ENCODE measurements around the gene PALB2. TPM values are rescaled to one million over a fixed set of nuclear protein-coding genes. Genes with fewer than 3 reads are reported as not detected.

PALB2 gene
- total and polyA plus RNA-seq, 2 of the 13 experiments (the other 11 are each of a cell fraction or from before 2014, with no cell fraction given) = 12.1 to 40.9 TPM

- TF ChIP-seq ZNF251 (CRISPR knock-in tag; IDR thresholded peaks at IDR 0.05) (peak; percentile 35; the same call in 1 of the 2 replicates), ZNF605 (CRISPR knock-in tag; IDR thresholded peaks at IDR 0.05) (peak; percentile 93; the same call in 1 of the 2 replicates), ZFYVE20 (CRISPR knock-in tag; IDR thresholded peaks at IDR 0.05; ENCODE audit: borderline replicate concordance, low read depth) (no peak), SMAD9 (CRISPR knock-in tag; IDR thresholded peaks at IDR 0.05) (no peak; the same call in 1 of the 2 replicates), ZFP41 (CRISPR knock-in tag; IDR thresholded peaks at IDR 0.05; ENCODE audit: borderline replicate concordance) (0 out of 2 replicates have a peak, but pooled peaks have one; percentile 47), ARID5B (CRISPR knock-in tag; IDR thresholded peaks at IDR 0.05) (peak; percentile 80), ZNF713 (CRISPR knock-in tag; IDR thresholded peaks at IDR 0.05) (peak; percentile 82), ZNF563 (CRISPR knock-in tag; IDR thresholded peaks at IDR 0.05) (peak; percentile 90), NPAS2 (CRISPR knock-in tag; IDR thresholded peaks at IDR 0.05; ENCODE audit: borderline replicate concordance) (no peak), ASH2L (IDR thresholded peaks at IDR 0.05; ENCODE audit: insufficient read length, low read depth, low read length) (peak; percentile 88), TAF1 (CRISPR knock-in tag; IDR thresholded peaks at IDR 0.05) (peak; percentile 98), ZNF589 (CRISPR knock-in tag; conservative IDR thresholded peaks at IDR 0.05) (no peak), ZNF136 (CRISPR knock-in tag; IDR thresholded peaks at IDR 0.05; ENCODE audit: low read depth) (peak; percentile 93; the same call in 1 of the 2 replicates), KDM1A (CRISPR knock-in tag; IDR thresholded peaks at IDR 0.05) (peak; percentile 56), MTF1 (CRISPR knock-in tag; IDR thresholded peaks at IDR 0.05) (peak; percentile 94), ZNF572 (CRISPR knock-in tag; IDR thresholded peaks at IDR 0.05) (no peak), LBX2 (CRISPR knock-in tag; IDR thresholded peaks at IDR 0.05; ENCODE audit: borderline replicate concordance) (peak; percentile 24; the same call in 1 of the 2 replicates)
- TF ChIP-seq, protein P1, sequence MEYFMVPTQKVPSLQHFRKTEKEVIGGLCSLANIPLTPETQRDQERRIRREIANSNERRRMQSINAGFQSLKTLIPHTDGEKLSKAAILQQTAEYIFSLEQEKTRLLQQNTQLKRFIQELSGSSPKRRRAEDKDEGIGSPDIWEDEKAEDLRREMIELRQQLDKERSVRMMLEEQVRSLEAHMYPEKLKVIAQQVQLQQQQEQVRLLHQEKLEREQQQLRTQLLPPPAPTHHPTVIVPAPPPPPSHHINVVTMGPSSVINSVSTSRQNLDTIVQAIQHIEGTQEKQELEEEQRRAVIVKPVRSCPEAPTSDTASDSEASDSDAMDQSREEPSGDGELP (IDR thresholded peaks at IDR 0.05; ENCODE audit: borderline replicate concordance, low read depth) = peak; percentile 63; the same call in 1 of the 2 replicates
- TF ChIP-seq, protein P2, sequence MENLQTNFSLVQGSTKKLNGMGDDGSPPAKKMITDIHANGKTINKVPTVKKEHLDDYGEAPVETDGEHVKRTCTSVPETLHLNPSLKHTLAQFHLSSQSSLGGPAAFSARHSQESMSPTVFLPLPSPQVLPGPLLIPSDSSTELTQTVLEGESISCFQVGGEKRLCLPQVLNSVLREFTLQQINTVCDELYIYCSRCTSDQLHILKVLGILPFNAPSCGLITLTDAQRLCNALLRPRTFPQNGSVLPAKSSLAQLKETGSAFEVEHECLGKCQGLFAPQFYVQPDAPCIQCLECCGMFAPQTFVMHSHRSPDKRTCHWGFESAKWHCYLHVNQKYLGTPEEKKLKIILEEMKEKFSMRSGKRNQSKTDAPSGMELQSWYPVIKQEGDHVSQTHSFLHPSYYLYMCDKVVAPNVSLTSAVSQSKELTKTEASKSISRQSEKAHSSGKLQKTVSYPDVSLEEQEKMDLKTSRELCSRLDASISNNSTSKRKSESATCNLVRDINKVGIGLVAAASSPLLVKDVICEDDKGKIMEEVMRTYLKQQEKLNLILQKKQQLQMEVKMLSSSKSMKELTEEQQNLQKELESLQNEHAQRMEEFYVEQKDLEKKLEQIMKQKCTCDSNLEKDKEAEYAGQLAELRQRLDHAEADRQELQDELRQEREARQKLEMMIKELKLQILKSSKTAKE (CRISPR knock-in tag; IDR thresholded peaks at IDR 0.05; ENCODE audit: borderline replicate concordance) = peak; percentile 37; the same call in 1 of the 2 replicates
- TF ChIP-seq, protein P3, sequence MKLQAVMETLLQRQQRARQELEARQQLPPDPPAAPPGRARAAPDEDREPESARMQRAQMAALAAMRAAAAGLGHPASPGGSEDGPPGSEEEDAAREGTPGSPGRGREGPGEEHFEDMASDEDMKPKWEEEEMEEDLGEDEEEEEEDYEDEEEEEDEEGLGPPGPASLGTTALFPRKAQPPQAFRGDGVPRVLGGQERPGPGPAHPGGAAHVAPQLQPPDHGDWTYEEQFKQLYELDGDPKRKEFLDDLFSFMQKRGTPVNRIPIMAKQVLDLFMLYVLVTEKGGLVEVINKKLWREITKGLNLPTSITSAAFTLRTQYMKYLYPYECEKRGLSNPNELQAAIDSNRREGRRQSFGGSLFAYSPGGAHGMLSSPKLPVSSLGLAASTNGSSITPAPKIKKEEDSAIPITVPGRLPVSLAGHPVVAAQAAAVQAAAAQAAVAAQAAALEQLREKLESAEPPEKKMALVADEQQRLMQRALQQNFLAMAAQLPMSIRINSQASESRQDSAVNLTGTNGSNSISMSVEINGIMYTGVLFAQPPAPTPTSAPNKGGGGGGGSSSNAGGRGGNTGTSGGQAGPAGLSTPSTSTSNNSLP (IDR thresholded peaks at IDR 0.05; ENCODE audit: low read depth, low read length) = peak; percentile 13
These were observed 45.0 kb downstream of the PALB2 start, which contains the start of gene NDUFAB1 (continued) for GRCh38 chr16:23595951-23596720.

Measured in HepG2 (cell line).